Right lobe of liver (tissue), 6 donors: Measurements from ENCODE around the gene CDH23. TPM values are rescaled to one million over a fixed set of nuclear protein-coding genes. Genes with fewer than 3 reads are reported as not detected.

ENCODE experiments used
- ATAC-seq, 4 donors: fragments of 200-7000 bp; cut with Tn5 transposase; one replicate each; pipeline ENCODE4 v1.9.1; 2020; ENCODE audit warnings: mild to moderate bottlenecking in 4 of 4, moderate library complexity in 4 of 4
- DNase-seq, 3 donors: peaks; one replicate each; pipeline ENCODE4 v3.0.0-alpha.2; 2020
- H3K27ac ChIP-seq, 3 donors: fragments of 200-600 bp; one replicate each; pipeline ENCODE4 v1.8.0; 2022
- H3K27me3 ChIP-seq, 2 donors: fragments of 200-600 bp; one replicate each; pipeline ENCODE4 v1.8.0; 2022
- H3K36me3 ChIP-seq, 4 donors: fragments of 200-600 bp; sonication (generic) in 1 of 4; one replicate each; pipeline versions ENCODE4 v1.5.1 to v1.8.0; 2017 to 2022; ENCODE audit warnings: control low read depth in 1 of 4
- H3K4me1 ChIP-seq, 4 donors: fragments of 200-600 bp; sonication (generic) in 1 of 4; one replicate each; pipeline versions ENCODE4 v1.5.1 to v1.8.0; 2017 to 2022; ENCODE audit warnings: control low read depth in 1 of 4
- H3K4me3 ChIP-seq, 3 donors: fragments of 200-600 bp; one replicate each; pipeline ENCODE4 v1.8.0; 2022
- H3K9me3 ChIP-seq, 4 donors: fragments of 200-600 bp; sonication (generic) in 1 of 4; one replicate each; pipeline versions ENCODE4 v1.5.1 to v1.8.0; 2017 to 2022; ENCODE audit warnings: control low read depth in 1 of 4
- POLR2A ChIP-seq: fragments of 450-650 bp; IDR thresholded peaks from one replicate; pipeline ENCODE4 v1.6.1; 2017; ENCODE audit warnings: antibody characterized with exemption, mild to moderate bottlenecking
- WGBS: methylation state at CpG from one replicate; pipeline ENCODE4 v1.1.6; 2018; ENCODE audit warnings: low coverage, low lambda C conversion rate; ENCODE audit not compliant: insufficient coverage; ENCODE audit errors: missing lambda C conversion rate; 5-methylcytosine and 5-hydroxymethylcytosine counted together
- intact Hi-C, 2 donors: fragments of 100-400 bp; cut with DNase I; formaldehyde crosslinking; loops; one replicate each; pipeline versions ENCODE4 v1.11.2 to v1.14.1; 2022
- total RNA-seq, 6 experiments: library from RNA; depleted of rRNA in 2 of 6; stranded (reverse); fragments of >200 nt in 2 of 6; fragmentation: NEBNext Ultra II Directional in 3 of 6; extraction: Animal tissue kit (Norgen Biotek cat#: 25700) in 3 of 6; gene quantifications; one replicate each; pipeline versions ENCODE4 v1.1.0 to v1.2.4, GENCODE V29; 2016 to 2023
- TF ChIP-seq, protein P1 (sequence below), 4 donors: fragments of 200-600 bp in 3 of 4; fragments of 450-650 bp in 1 of 4; IDR thresholded peaks; one replicate each; pipeline versions ENCODE4 v1.5.1 to v1.8.0; 2016 to 2022; ENCODE audit warnings: antibody characterized with exemption in 4 of 4, mild to moderate bottlenecking in 2 of 4
- donor health status: DM: no; HTN: yes; CAD: no.
- donor health status: DM: no; HTN: no; CAD: no.
- donor health status: DM: no; HTN: no; CAD: no.
- donor health status: DM: no; HTN: yes; CAD: no.
- donor health status: DM: no; HTN: yes; CAD: no.

CDH23 gene
- total RNA-seq, 6 experiments from 2014 or later, result 3.3 to 19.7 (median 6.3) TPM

DNA sequence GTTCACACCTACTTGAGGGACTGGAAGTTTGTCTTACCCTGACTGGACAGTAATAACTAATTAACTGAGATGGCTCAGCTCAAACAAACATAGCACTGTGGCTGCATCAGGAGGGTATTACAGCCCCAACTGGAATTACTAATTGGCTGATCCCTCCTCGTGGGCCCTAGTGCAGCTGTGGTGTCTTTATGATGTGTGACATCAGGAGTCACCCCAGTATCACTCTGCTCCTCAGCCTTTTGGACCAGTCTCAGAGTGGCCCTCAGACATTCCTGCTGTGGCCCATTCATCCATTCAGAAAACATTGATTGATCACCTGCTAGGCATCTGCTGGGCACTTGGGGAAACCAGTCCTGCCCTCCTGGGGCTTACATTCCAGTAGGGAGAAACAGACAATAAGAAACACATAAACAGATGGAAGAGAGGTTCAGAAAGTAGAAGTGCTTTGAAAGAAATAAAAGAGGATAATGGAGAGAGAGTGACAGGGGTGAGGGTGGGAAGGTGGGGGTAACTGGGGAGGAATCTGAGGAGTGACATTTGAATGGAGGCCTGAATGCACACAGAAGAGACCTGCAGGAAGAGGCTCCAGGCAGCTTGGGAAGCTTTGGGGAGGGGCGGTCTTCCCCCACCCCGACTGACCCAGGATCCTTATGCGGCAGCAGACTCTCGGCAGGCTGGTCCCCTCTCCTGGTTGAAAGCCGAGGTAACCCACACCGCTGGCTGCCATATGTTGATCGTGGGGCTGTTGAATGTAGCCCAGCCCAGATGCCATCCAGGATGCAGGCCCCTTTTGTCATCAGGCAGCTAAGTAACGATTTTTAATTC is 209.7 kb downstream of the CDH23 start:
- H3K4me1 ChIP-seq, result no peaks in the 10 kb centered on the region
- TF ChIP-seq POLR2A, result no peak
- TF ChIP-seq, protein P1, sequence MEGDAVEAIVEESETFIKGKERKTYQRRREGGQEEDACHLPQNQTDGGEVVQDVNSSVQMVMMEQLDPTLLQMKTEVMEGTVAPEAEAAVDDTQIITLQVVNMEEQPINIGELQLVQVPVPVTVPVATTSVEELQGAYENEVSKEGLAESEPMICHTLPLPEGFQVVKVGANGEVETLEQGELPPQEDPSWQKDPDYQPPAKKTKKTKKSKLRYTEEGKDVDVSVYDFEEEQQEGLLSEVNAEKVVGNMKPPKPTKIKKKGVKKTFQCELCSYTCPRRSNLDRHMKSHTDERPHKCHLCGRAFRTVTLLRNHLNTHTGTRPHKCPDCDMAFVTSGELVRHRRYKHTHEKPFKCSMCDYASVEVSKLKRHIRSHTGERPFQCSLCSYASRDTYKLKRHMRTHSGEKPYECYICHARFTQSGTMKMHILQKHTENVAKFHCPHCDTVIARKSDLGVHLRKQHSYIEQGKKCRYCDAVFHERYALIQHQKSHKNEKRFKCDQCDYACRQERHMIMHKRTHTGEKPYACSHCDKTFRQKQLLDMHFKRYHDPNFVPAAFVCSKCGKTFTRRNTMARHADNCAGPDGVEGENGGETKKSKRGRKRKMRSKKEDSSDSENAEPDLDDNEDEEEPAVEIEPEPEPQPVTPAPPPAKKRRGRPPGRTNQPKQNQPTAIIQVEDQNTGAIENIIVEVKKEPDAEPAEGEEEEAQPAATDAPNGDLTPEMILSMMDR (IDR thresholded peaks at IDR 0.05), result no peak
- H3K27me3 ChIP-seq, result no peaks in the 10 kb centered on the region
- DNase-seq (no peak), ATAC-seq (no peak)
- 56% methylated on average over 1 of the region's 9 CpGs for WGBS
- intact Hi-C loops, result loop anchor here in 1 of 2 donors (5.0 kb wide), 1 partner anchor 34 kb away; no protein-coding TSS in a partner anchor
- H3K27ac ChIP-seq, result no peak overlapping the region
- H3K9me3 ChIP-seq, result no peaks in the 10 kb centered on the region
- H3K36me3 ChIP-seq, result no peaks in the 10 kb centered on the region
- H3K4me3 ChIP-seq, result no peak overlapping the region

DNA sequence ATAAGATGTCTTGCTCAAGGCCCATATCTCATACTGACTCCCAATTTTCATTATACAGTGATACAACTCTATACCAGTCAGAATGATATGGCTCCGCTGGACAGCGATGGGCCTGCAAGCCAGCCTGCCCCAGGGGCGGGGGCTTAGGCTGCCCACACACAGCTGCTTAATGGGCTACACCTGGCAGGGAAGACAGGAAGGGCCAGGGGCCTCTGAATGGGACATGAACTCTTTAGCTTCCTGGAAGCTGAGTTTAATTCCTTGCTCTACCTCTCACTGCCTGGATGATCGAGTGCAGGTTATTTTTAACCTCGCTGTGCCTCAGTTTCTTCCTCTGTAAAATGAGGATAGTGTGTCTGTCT is 210.3 kb downstream of the CDH23 start:
- ATAC-seq, result no peak
- intact Hi-C loops, result loop anchor here in 1 of 2 donors (5.0 kb wide), 1 partner anchor 35 kb away; no protein-coding TSS in a partner anchor

DNA sequence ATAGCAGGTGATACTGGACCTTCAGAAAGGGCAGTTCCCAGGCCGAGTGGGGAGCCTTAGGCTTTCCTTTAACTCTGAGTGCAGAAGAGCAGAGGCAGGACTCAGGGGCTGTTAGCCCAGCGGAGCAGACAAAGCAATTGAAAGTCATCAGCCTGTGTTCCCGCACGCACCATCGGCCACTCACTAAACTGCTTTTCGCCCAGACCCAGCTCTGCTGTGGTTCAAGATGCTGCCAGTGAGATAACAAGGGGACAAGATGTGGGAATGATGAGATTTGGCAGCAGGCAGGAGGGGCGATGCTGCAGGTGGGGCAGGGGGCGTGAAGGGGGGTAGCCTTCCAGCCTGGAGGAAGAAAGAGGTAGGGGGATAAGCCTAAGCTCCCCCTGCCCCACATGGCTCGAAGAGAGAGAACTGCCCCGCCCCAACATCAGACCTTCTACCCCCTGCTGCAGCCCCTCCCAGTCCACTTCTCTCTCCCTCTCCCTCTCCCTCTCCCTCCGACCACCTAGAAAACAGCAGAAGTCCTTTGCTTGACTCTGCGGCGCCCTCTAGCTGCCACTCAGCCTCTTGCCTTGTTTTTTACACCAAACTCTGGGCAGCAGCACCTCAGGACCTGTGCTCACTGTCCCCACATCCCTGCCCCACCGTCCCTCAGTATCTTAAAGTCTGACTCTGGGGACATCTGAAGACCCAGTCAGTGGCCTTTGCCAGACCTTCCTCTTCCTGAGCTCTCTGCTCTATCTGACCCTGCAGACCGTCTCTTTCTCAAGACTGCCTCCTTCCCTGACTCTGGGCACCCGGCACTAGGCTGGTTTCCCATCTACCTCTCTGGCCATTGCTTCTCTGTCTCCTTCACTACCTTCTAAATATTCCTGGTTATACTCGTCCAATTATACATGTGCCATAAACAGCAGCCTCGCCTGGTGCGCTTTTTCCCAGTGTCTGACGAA is 212.4 kb downstream of the CDH23 start:
- intact Hi-C loops, result loop anchor here in 1 of 2 donors (5.0 kb wide), 1 partner anchor 37 kb away; no protein-coding TSS in a partner anchor
- Histone ChIP-seq H3K36me3 (no peaks in the 10 kb centered on the region), H3K27me3 (no peaks in the 10 kb centered on the region), H3K4me3 (no peak overlapping the region), H3K9me3 (no peaks in the 10 kb centered on the region), H3K27ac (no peak overlapping the region), H3K4me1 (peaks cover 0 to 14% (median 8%) of the 10 kb centered on the region in 4 donors)
- TF ChIP-seq POLR2A, result no peak
- TF ChIP-seq, protein P1 (IDR thresholded peaks at IDR 0.05), result peak; percentile 73 to 82 (median 76)
- peak; percentile 79 to 81 (median 80) for DNase-seq
- WGBS, result 36% methylated on average over 14 of the region's 20 CpGs
- peak; percentile 56 to 80 (median 68) for ATAC-seq

More for the DNA sequence above, 210.3 kb downstream of the CDH23 start:
- H3K9me3 ChIP-seq, result no peaks in the 10 kb centered on the region
- no peak overlapping the region for H3K27ac ChIP-seq
- 71% methylated on average over 3 of the region's 5 CpGs for WGBS
- H3K4me1 ChIP-seq, result no peaks in the 10 kb centered on the region
- H3K36me3 ChIP-seq, result no peaks in the 10 kb centered on the region
- TF ChIP-seq, protein P1 (IDR thresholded peaks at IDR 0.05), result no peak
- TF ChIP-seq POLR2A, result no peak
- no peak overlapping the region for H3K4me3 ChIP-seq
- no peaks in the 10 kb centered on the region for H3K27me3 ChIP-seq
- no peak for DNase-seq

DNA sequence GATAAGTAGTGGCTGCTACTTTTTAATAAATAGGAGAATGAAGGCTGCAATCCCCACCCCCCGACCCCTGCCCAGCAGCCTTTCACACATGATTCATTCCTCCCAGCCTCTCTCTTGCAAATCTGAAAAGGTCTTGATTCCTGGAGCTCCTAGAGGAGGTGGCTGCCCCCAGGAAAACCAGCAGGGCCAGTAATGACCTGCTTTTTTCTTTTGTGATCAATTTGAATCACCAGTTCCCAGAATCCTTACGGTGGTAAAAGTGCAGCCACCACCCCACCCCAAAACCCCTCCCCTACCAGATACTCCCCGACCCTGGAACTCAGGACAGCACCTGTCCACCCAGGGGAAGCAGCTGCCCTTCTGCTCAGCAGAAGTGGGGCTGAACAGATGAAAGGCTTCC is 213.9 kb downstream of the CDH23 start:
- Histone ChIP-seq H3K9me3 (no peaks in the 10 kb centered on the region), H3K27me3 (no peaks in the 10 kb centered on the region), H3K4me3 (no peak overlapping the region), H3K4me1 (peaks cover 0 to 14% (median 8%) of the 10 kb centered on the region in 4 donors), H3K36me3 (no peaks in the 10 kb centered on the region), H3K27ac (no peak overlapping the region)
- 100% methylated on average over 2 of the region's 3 CpGs for WGBS
- no peak for DNase-seq
- intact Hi-C loops, result no loop called here
- no peak for ATAC-seq
- no peak for TF ChIP-seq POLR2A
- TF ChIP-seq, protein P1 (IDR thresholded peaks at IDR 0.05), result no peak
